HEK293 (cell line): ENCODE measurements around the gene CALB2.

Experiments
- CTCF ChIP-seq: fragments of 450-650 bp; formaldehyde crosslinking; IDR thresholded peaks from 2 replicates; pipeline ENCODE4 v1.5.1; 2016; ENCODE audit warnings: missing biosample characterization, missing genetic modification characterization
- ZNF169 ChIP-seq: fragments of 450-650 bp; formaldehyde crosslinking; IDR thresholded peaks from 2 replicates; pipeline ENCODE4 v1.5.1; 2016; ENCODE audit warnings: missing biosample characterization, missing genetic modification characterization

DNA sequence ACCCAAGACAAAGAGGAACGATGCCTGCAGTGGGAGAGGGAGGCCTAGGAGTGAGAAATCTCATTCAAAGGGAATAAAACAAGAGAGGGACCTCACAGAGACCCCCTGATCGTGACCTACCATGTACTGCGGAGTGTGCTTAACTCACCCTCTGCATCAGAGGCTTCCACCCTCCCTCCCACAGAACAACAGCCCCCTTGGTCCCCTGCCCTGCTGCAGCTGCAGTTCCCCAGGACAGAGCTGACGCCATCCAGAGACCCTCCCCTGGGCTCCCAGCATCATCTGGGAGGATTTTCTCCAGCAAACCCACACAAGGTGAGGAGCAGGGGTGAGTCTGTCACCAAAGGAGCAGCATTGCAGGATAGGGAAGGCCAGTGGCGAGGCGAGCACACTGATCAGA is 43.5 kb downstream of the CALB2 start:
- TF ChIP-seq CTCF (tag by site-specific recombination) (no peak), ZNF169 (tag by site-specific recombination) (no peak)
